Activated CD4-positive, alpha-beta T cell treated with anti-CD3 and anti-CD28 coated beads, Interleukin-2, amount 10 ng/mL, durations not matched to agents 24 days and 14 days (primary cell): ENCODE data around the gene VAMP1. TPM values are rescaled to one million over a fixed set of nuclear protein-coding genes. Genes with fewer than 3 reads are reported as not detected.

Source experiments
- DNase-seq: peaks from one replicate; pipeline ENCODE4 v3.0.0; 2022
- H3K27ac Mint-ChIP-seq: one replicate; pipeline ENCODE4 v1.8.0; 2022; ENCODE audit warnings: mild to moderate bottlenecking, mixed read lengths
- H3K27me3 Mint-ChIP-seq: one replicate; pipeline ENCODE4 v1.8.0; 2022; ENCODE audit warnings: mixed read lengths
- H3K36me3 Mint-ChIP-seq: one replicate; pipeline ENCODE4 v1.8.0; 2022; ENCODE audit warnings: low read depth, mild to moderate bottlenecking, mixed read lengths
- H3K4me1 Mint-ChIP-seq: one replicate; pipeline ENCODE4 v1.8.0; 2021; ENCODE audit warnings: mixed read lengths
- H3K4me3 Mint-ChIP-seq: one replicate; pipeline ENCODE4 v1.8.0; 2022; ENCODE audit warnings: mild to moderate bottlenecking, moderate library complexity, mixed read lengths
- H3K9me3 Mint-ChIP-seq: one replicate; pipeline ENCODE4 v1.8.0; 2021; ENCODE audit warnings: mixed read lengths
- intact Hi-C: fragments of 100-400 bp; cut with micrococcal nuclease; formaldehyde crosslinking; loops from one replicate; pipeline ENCODE4 v1.15.1; 2023
- total RNA-seq: library from RNA; stranded (reverse); gene quantifications from 2 replicates; pipeline ENCODE4 v1.2.3, GENCODE V29; 2022

Gene VAMP1
- total RNA-seq, 1 donor from 2014 or later: 51.2 TPM

DNA sequence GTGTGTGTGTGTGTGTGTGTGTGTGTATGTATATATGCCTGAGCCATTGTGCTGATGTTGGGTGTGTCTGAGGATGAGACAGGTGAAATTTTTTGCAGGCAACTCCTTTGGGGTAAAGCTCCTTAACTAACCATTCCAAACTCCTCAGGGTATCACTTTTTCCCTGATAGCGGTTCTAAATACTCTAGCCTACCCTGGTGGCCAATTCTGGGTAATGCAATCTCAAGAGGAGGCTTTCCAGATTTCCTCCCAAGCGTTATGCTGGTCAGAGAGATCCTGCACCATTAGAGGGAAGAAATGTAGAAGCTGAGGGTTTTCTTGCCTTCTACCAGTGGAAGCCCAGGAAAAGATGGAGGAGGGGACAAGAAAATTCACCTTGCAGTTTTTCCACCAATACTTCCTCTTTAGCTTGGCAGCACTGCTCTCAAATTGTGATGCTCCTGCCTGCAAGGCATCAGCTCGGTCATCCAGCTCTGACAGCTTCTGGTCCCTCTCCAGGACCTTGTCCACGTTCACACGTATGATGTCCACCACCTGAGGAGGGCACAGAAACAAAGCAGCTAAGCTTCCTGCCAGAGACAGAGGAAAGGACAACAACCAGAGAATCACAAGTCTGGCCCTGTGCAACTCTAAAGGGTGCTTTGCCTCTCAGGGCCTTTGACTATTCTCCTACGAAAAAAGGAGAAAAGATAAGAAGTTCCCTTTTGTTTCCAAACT is 4.9 kb downstream of the VAMP1 start:
- H3K27ac Mint-ChIP-seq: peak overlapping the region; percentile 79
- no peaks in the 10 kb centered on the region for H3K9me3 Mint-ChIP-seq
- H3K4me1 Mint-ChIP-seq: peaks cover 84% of the 10 kb centered on the region
- H3K36me3 Mint-ChIP-seq: peaks cover 86% of the 10 kb centered on the region
- intact Hi-C loops: loop anchor here (1.0 kb wide), 2 partner anchors 42 to 142 kb away; no protein-coding TSS in a partner anchor
- peak overlapping the region; percentile 34 for H3K4me3 Mint-ChIP-seq
- DNase-seq: peak; percentile 87
- H3K27me3 Mint-ChIP-seq: no peaks in the 10 kb centered on the region

DNA sequence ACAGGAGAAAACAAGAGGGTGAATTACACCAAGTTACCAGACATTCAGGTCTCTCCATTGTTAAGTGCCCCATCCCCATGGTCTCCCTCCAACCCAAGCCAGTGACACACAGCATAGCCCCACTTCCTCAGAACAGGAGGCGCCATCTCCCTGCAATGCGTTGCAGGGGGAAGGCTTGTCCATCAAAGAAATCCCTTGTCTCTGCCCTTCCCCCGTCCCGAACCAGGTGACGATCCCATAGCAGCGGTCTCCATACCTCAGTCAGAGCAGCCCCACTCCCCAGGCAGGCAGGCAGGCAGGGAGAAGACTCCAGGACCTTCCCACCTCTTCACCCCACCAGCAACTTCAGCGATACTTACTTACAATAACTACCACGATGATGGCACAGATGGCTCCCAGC is 5.9 kb downstream of the VAMP1 start:
- H3K27me3 Mint-ChIP-seq: no peaks in the 10 kb centered on the region
- intact Hi-C loops: loop anchor here (5.0 kb wide), 1 partner anchor 93 kb away; the partner anchor contains the start of gene IFFO1
- DNase-seq: no peak
- peak overlapping the region; percentile 97 for H3K27ac Mint-ChIP-seq
- no peaks in the 10 kb centered on the region for H3K9me3 Mint-ChIP-seq
- H3K4me3 Mint-ChIP-seq: peak overlapping the region; percentile 84
- peaks cover 90% of the 10 kb centered on the region for H3K36me3 Mint-ChIP-seq
- peaks cover 85% of the 10 kb centered on the region for H3K4me1 Mint-ChIP-seq

GRCh38 chr12:6463858-6464257 is 6.6 kb downstream of the VAMP1 start:
- Mint-ChIP-seq H3K27me3 (no peaks in the 10 kb centered on the region), H3K9me3 (no peaks in the 10 kb centered on the region), H3K36me3 (peaks cover 89% of the 10 kb centered on the region), H3K4me3 (peak overlapping the region; percentile 84), H3K27ac (peak overlapping the region; percentile 97), H3K4me1 (peaks cover 84% of the 10 kb centered on the region)
- peak; percentile 61 for DNase-seq
- intact Hi-C loops: loop anchor here (2.0 to 5.0 kb wide), 3 partner anchors 29 to 127 kb away; partner anchors contain the start of genes IFFO1 and MRPL51

DNA sequence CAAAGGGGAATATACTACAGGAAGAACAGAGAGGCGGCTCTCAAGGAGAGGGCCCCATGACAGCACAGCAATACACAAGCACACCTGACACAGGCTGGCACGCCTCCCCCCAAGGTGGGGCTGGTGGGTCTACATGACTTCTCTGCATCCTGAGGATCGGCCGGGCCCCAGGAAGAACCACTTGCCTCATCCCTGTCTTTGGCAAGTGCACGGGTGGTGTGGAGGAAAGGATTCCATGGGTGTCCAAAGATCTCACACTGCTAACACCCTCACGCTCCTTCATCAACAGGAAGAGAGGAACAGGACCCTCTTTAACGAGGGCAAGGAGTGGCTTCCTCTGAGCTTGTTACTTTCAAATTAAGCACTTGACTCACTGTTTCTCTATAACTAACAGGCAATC is 7.3 kb downstream of the VAMP1 start:
- H3K36me3 Mint-ChIP-seq: peaks cover 89% of the 10 kb centered on the region
- peak; percentile 75 for DNase-seq
- H3K27me3 Mint-ChIP-seq: no peaks in the 10 kb centered on the region
- peaks cover 84% of the 10 kb centered on the region for H3K4me1 Mint-ChIP-seq
- peak overlapping the region; percentile 84 for H3K4me3 Mint-ChIP-seq
- no peaks in the 10 kb centered on the region for H3K9me3 Mint-ChIP-seq
- peak overlapping the region; percentile 97 for H3K27ac Mint-ChIP-seq
- intact Hi-C loops: loop anchor here (2.0 to 5.0 kb wide), 3 partner anchors 30 to 126 kb away; partner anchors contain the start of genes IFFO1 and MRPL51

DNA sequence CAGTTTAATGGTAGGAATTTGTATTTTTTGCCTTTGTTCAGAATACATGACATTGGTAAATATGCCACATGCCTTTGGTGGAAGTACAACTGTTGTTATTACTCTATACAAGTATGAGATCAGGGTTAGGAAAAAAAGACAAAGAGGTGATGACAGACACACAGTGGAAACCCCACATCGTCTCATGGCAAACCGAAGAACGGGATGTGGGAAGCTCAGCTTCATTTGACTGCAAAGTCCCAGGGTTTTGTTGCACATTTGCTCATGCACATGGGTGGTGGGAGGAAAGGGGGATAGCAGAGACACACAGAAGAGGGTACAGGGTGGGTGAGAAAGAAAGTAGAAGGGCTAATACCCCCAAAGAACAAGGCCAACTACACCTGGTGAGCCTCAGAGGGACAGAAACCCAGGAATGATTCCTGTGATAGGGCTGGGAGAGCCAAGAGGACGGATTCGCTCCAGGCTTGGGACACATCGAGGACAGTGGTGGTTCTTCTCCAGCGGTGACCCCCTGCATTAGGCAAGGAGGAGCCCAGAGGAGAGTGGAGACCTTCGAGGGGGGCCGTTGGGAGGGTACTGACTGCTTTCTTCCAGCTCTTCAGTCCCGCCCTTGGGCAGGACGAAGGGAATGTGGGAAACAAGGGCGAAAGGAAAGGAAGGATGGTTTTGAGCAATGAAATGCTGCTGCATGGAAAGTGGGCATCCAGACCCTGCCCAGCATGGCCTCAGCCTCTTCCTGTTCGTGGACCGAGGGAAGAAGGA is 8.1 kb downstream of the VAMP1 start:
- Mint-ChIP-seq H3K36me3 (peaks cover 90% of the 10 kb centered on the region), H3K27me3 (no peaks in the 10 kb centered on the region), H3K27ac (peak overlapping the region; percentile 97), H3K9me3 (no peaks in the 10 kb centered on the region), H3K4me3 (peak overlapping the region; percentile 84), H3K4me1 (peaks cover 78% of the 10 kb centered on the region)
- peak; percentile 85 for DNase-seq
- intact Hi-C loops: loop anchor here (1.0 to 5.0 kb wide), 7 partner anchors 8 to 126 kb away; partner anchors contain the start of genes IFFO1, MRPL51, TAPBPL and VAMP1

DNA sequence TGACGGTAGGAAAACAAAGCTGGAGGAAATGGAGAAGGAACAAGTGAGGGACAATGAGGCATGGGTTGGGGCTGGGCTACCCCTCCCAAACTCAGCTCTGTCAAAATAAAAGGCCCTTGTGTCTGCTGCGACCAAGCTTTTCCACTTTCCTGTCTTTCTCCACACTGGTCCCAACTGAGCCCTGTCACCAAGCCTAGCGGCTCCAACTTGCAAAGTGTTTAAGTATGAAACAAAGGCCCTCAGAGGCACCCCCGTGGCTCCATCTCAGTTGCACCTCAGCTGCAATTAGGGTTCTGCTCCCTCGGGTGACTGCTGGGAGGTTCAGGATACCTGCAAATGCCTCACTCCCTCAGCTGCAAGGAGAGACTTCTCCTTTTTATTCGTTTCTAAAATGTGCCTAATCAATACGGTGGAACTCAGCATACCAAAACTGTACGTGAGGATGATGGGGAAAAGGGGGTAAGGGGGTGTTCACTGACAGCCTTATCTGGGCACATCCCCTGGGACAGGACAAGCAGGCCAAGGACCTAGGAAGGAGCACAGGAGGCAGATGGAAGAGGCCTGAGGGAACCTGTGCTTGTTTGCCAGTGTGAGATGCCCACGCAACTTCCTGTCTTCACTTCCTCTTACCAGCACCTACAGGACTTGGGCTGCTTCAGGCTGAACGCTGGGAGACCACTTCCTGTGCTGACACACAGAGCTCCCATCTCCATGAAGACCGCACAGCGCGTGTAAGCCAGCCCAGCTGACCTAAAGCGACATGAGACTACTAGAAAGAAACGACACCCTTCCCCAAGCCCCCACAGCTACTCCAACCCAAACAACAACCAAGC is 8.9 kb downstream of the VAMP1 start:
- Mint-ChIP-seq H3K9me3 (no peaks in the 10 kb centered on the region), H3K4me1 (peaks cover 76% of the 10 kb centered on the region), H3K36me3 (peaks cover 89% of the 10 kb centered on the region), H3K27me3 (no peaks in the 10 kb centered on the region), H3K4me3 (peak overlapping the region; percentile 84), H3K27ac (peak overlapping the region; percentile 97)
- DNase-seq: peak; percentile 95
- intact Hi-C loops: loop anchor here (1.0 to 5.0 kb wide), 7 partner anchors 9 to 125 kb away; partner anchors contain the start of genes IFFO1, MRPL51, TAPBPL and VAMP1

DNA sequence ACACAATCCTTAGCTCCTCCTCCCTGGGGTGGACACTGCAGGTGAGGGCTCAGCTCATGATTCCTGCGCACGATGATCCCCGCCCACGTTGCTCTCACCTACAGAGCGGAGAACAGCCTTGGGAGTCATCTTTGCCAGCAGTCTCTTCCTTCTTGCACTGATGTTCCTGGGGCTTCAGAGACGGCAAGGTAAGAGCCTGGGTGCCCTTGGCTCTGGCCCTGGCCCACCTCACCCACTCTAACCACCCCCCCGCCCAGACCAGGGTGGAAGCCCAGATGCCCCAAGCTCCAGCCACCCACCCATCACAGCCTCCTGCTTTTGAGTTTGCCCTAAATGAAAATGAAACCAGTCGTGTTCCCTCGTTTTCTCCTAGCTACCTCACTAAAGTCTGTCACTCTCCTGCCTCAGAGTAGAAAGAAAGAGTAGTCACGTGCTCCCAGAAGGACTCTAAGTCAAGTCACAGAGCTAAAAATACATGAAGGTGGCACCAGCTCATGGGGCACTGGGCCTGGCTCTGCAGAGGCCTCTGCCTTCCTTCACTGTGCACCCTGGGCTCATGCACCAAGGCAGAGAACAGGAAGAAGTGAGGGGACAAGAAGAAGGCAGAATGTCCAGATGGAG is 9.6 kb downstream of the VAMP1 start:
- Mint-ChIP-seq H3K27me3 (no peaks in the 10 kb centered on the region), H3K9me3 (no peaks in the 10 kb centered on the region), H3K4me3 (peak overlapping the region; percentile 84), H3K4me1 (peaks cover 73% of the 10 kb centered on the region), H3K27ac (peak overlapping the region; percentile 97), H3K36me3 (peaks cover 87% of the 10 kb centered on the region)
- intact Hi-C loops: loop anchor here (5.0 kb wide), 1 partner anchor 96 kb away; the partner anchor contains the start of gene IFFO1
- DNase-seq: peak; percentile 87

DNA sequence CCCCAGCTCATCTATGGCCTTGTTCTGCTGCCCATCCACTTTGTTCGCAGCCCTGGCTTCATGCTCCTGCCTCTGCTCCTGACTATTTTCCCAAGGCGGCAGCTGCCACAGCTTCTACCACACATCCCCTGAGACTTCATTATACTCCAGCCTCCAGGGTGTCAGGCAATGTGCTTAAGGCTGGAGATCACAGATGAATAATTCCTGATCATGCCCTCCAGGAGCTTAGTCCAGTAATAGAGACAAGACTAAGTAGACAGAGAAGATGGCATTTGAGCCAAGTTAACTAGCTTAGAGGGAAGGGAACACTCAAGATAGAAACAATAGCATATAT is 11.5 kb downstream of the VAMP1 start:
- DNase-seq: no peak
- peak overlapping the region; percentile 2 for H3K4me3 Mint-ChIP-seq
- intact Hi-C loops: no loop called here
- H3K4me1 Mint-ChIP-seq: peaks cover 70% of the 10 kb centered on the region
- H3K27me3 Mint-ChIP-seq: no peaks in the 10 kb centered on the region
- H3K36me3 Mint-ChIP-seq: peaks cover 86% of the 10 kb centered on the region
- peak overlapping the region; percentile 81 for H3K27ac Mint-ChIP-seq
- H3K9me3 Mint-ChIP-seq: no peaks in the 10 kb centered on the region

GRCh38 chr12:6458281-6459003 is 12.0 kb downstream of the VAMP1 start:
- Mint-ChIP-seq H3K4me1 (peaks cover 71% of the 10 kb centered on the region), H3K27ac (peak overlapping the region; percentile 81), H3K9me3 (no peaks in the 10 kb centered on the region), H3K27me3 (no peaks in the 10 kb centered on the region), H3K4me3 (no peak overlapping the region), H3K36me3 (peaks cover 86% of the 10 kb centered on the region)
- intact Hi-C loops: no loop called here
- no peak for DNase-seq

GRCh38 chr12:6457220-6457945 is 13.1 kb downstream of the VAMP1 start:
- peak overlapping the region; percentile 24 for H3K4me3 Mint-ChIP-seq
- intact Hi-C loops: no loop called here
- H3K36me3 Mint-ChIP-seq: peaks cover 86% of the 10 kb centered on the region
- H3K27me3 Mint-ChIP-seq: no peaks in the 10 kb centered on the region
- DNase-seq: no peak
- peaks cover 67% of the 10 kb centered on the region for H3K4me1 Mint-ChIP-seq
- H3K9me3 Mint-ChIP-seq: no peaks in the 10 kb centered on the region
- H3K27ac Mint-ChIP-seq: peak overlapping the region; percentile 69

- peaks cover 72% of the 10 kb centered on the region for H3K36me3 Mint-ChIP-seq
- H3K4me1 Mint-ChIP-seq: peaks cover 57% of the 10 kb centered on the region
- intact Hi-C loops: loop anchor here (1.0 to 5.0 kb wide), 4 partner anchors 9 to 499 kb away; partner anchors contain the start of genes CD27 and PTPN6
- H3K27ac Mint-ChIP-seq: peak overlapping the region; percentile 97
- peak; percentile 81 for DNase-seq
- no peaks in the 10 kb centered on the region for H3K9me3 Mint-ChIP-seq
- no peaks in the 10 kb centered on the region for H3K27me3 Mint-ChIP-seq
- H3K4me3 Mint-ChIP-seq: peak overlapping the region; percentile 97
Observed at GRCh38 chr12:6452944-6453630, 17.4 kb downstream of the VAMP1 start.
